Measurements from ENCODE around the gene SLC2A3. TPM values are rescaled to one million over a fixed set of nuclear protein-coding genes. Genes with fewer than 3 reads are reported as not detected.
A peak's percentile ranks its signal among the peaks of the same experiment; 100 is the strongest.
"Not testable (repeated sequence)": the region's sequence is repeated elsewhere in the genome, so short reads cannot be mapped to it uniquely, and the experiment has no call there.

The SLC2A3 gene
- total and polyA plus RNA-seq, 2 experiments from 2014 or later: 199 to 388 TPM

DNA sequence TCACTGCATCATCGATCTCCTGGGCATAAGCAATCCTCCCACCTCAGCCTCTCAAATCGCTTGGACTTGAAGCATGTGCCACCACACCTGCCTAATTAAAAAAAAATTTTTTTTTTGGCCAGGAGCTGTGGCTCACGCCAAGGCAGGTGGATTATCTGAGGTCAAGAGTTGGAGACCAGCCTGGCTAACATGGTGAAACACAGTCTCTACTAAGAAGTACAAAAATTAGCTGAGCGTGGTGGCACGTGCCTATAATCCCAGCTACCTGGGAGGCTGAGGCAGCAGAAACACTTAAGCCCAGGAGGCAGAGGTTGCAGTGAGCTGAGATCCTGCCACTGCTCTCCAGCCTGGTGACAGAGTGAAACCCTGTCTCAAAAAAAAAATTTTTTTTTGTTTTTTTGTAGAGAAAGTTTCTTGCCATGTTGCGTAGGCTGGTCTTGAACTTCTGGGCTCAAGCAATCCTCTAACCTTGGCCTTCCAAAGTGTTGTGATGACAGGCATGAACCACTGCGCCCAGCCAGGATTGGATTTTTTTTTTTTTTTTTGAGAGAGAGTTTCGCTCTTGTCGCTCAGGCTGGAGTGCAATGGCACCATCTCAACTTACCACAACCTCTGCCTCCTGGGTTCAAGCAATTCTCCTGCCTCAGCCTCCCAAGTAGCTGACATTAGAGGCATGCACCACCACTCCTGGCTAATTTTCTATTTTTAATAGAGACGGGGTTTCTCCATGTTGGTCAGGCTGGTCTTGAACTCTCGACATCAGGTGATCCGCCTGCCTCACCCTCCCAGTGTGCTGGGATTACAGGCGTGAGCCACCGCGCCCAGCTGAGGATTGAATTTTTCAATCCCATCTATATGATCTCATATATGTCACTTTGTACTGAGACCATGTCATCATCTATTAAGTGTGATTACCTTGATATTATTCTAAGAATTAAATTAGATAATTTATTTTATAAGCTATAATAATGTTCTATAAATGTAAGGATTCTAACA lies 12.4 kb downstream of the SLC2A3 start:
- TF ChIP-seq STAT1 (IDR thresholded peaks at IDR 0.05; ENCODE audit: unreplicated experiment): no peak
- TF ChIP-seq POLR2AphosphoS5 (IDR thresholded peaks at IDR 0.05; ENCODE audit: low read depth): peak; percentile 35; the same call in 1 of the 2 replicates
- TF ChIP-seq ZNF331 (CRISPR knock-in tag; IDR thresholded peaks at IDR 0.05; ENCODE audit: low read depth): no peak
- no peak for TF ChIP-seq NANOG (IDR thresholded peaks at IDR 0.05; ENCODE audit: borderline replicate concordance)
- Histone ChIP-seq H3K4me1 (ENCODE audit: insufficient read depth) (no peaks in the 10 kb centered on the region), H3K79me2 (replicated peaks; ENCODE audit: insufficient read depth) (peaks cover 48% of the 10 kb centered on the region), H3F3A (replicated peaks; ENCODE audit: low read depth) (peaks cover 48% of the 10 kb centered on the region), H3K27me3 (ENCODE audit: insufficient read depth) (no peaks in the 10 kb centered on the region), H4K20me1 (replicated peaks; ENCODE audit: insufficient read depth) (peaks cover 22% of the 10 kb centered on the region), H3K27ac (ENCODE audit: low read depth) (peak overlapping the region; percentile 82), H3K4me2 (no peak overlapping the region), H2AFZ (no peak overlapping the region), H3K4me3 (no peak overlapping the region), H3K36me3 (ENCODE audit: insufficient read depth) (peaks cover 83% of the 10 kb centered on the region), H3K9me2 (ENCODE audit: insufficient read depth) (no peaks in the 10 kb centered on the region)
- Mint-ChIP-seq H3K36me3 (ENCODE audit: low read depth) (peaks cover 58% of the 10 kb centered on the region), H3K4me3 (no peak overlapping the region), H3K27ac (no peak overlapping the region), H3K9me3 (no peaks in the 10 kb centered on the region), H3K4me1 (peaks cover 37% of the 10 kb centered on the region), H3K27me3 (ENCODE audit: insufficient read depth, low read depth, poor library complexity) (peaks cover 12% of the 10 kb centered on the region)
- ATAC-seq (no peak), DNase-seq (ENCODE audit: low spot score) (no peak)

DNA sequence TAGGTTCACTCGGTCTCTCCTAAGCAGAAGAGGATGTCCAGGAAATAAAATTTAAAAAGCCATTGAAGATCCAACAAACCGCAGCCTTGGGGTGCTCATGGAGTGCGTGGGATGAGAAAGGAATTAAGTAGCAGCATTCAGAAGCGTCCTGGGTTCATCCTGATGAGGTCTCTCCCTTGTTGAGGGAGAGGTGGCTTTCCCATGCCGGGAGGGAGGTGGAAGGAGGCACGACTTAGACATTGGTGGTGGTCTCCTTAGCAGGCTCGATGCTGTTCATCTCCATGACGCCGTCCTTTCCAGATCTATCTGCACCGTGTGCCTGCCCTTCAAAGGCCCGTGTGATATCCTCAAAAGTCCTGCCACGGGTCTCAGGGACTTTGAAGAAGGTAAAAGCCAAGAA lies 14.8 kb downstream of the SLC2A3 start:
- not testable (repeated sequence) for H3K4me3 ChIP-seq; DNase-seq (ENCODE audit: low spot score); ATAC-seq; H3K4me2 ChIP-seq; H3K4me1 ChIP-seq (ENCODE audit: insufficient read depth); H3K9me3 Mint-ChIP-seq; H3K27me3 ChIP-seq (ENCODE audit: insufficient read depth); H2AFZ ChIP-seq; H3K27ac ChIP-seq (ENCODE audit: low read depth); H3K9me2 ChIP-seq (ENCODE audit: insufficient read depth); H3K4me3 Mint-ChIP-seq
- H3K36me3 Mint-ChIP-seq (ENCODE audit: low read depth): peaks cover 67% of the 10 kb centered on the region
- peak overlapping the region; percentile 37; the same call in 1 of the 2 replicates for H3K27ac Mint-ChIP-seq
- peaks cover 35% of the 10 kb centered on the region for H3K4me1 Mint-ChIP-seq
- peaks cover 19% of the 10 kb centered on the region for H3K27me3 Mint-ChIP-seq (ENCODE audit: insufficient read depth, low read depth, poor library complexity)
- Histone ChIP-seq H3K79me2 (replicated peaks; ENCODE audit: insufficient read depth) (peaks cover 29% of the 10 kb centered on the region), H4K20me1 (replicated peaks; ENCODE audit: insufficient read depth) (peaks cover 12% of the 10 kb centered on the region; the same call in 1 of the 2 replicates), H3K36me3 (ENCODE audit: insufficient read depth) (peaks cover 60% of the 10 kb centered on the region), H3F3A (replicated peaks; ENCODE audit: low read depth) (peaks cover 50% of the 10 kb centered on the region)

DNA sequence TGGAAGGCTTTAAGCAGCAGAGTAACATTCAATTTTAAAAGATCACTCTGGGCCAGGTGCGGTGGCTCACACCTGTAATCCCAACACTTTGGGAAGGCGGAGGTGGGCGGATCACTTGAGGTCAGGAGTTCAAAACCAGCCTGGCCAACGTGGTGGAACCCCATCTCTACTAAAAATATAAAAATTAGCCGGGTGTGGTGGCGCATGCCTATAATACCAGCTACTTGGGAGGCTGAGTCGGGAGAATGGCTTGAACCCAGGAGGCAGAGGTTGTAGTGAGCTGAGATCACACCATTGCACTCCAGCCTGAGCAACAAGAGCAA lies 17.8 kb downstream of the SLC2A3 start:
- peak overlapping the region; percentile 87 for H3K27ac ChIP-seq (ENCODE audit: low read depth)
- H3K27me3 ChIP-seq (ENCODE audit: insufficient read depth); H3K4me3 Mint-ChIP-seq; H2AFZ ChIP-seq; H3K4me3 ChIP-seq; H3K9me2 ChIP-seq (ENCODE audit: insufficient read depth); H3K4me1 ChIP-seq (ENCODE audit: insufficient read depth); ATAC-seq; H3K4me2 ChIP-seq; H3K9me3 Mint-ChIP-seq; H4K20me1 ChIP-seq (replicated peaks; ENCODE audit: insufficient read depth); DNase-seq (ENCODE audit: low spot score): not testable (repeated sequence)
- peaks cover 38% of the 10 kb centered on the region for H3K36me3 ChIP-seq (ENCODE audit: insufficient read depth)
- peaks cover 20% of the 10 kb centered on the region for H3K27me3 Mint-ChIP-seq (ENCODE audit: insufficient read depth, low read depth, poor library complexity)
- H3K4me1 Mint-ChIP-seq: peaks cover 29% of the 10 kb centered on the region
- H3K36me3 Mint-ChIP-seq (ENCODE audit: low read depth): peaks cover 56% of the 10 kb centered on the region
- H3F3A ChIP-seq (replicated peaks; ENCODE audit: low read depth): peaks cover 39% of the 10 kb centered on the region
- peak overlapping the region; percentile 66; the same call in 1 of the 2 replicates for H3K27ac Mint-ChIP-seq
- peaks cover 17% of the 10 kb centered on the region for H3K79me2 ChIP-seq (replicated peaks; ENCODE audit: insufficient read depth)
